Left renal cortex interstitium (tissue), 4 donors: ENCODE data around the gene POLDIP3. TPM values are rescaled to one million over a fixed set of nuclear protein-coding genes. Genes with fewer than 3 reads are reported as not detected.

Experiments used
- DNase-seq, 4 donors: peaks; one replicate each; pipeline ENCODE4 v3.0.0-alpha.2; 2013; ENCODE audit warnings: low read depth in 4 of 4, low spot score in 2 of 4, missing footprints in 1 of 4
- polyA plus RNA-seq, 4 donors: library from polyadenylated mRNA; unstranded; fragments of 120-200 nt; gene quantifications; one replicate each; pipeline ENCODE4 v1.2.1, GENCODE V29; 2013; ENCODE audit not compliant: insufficient read length in 4 of 4

POLDIP3 gene
- polyA plus RNA-seq, 4 donors = 104 to 122 (median 112) TPM

- no peak for DNase-seq
These were observed 28.3 kb upstream of the POLDIP3 start for GRCh38 chr22:42642806-42643633.

DNA sequence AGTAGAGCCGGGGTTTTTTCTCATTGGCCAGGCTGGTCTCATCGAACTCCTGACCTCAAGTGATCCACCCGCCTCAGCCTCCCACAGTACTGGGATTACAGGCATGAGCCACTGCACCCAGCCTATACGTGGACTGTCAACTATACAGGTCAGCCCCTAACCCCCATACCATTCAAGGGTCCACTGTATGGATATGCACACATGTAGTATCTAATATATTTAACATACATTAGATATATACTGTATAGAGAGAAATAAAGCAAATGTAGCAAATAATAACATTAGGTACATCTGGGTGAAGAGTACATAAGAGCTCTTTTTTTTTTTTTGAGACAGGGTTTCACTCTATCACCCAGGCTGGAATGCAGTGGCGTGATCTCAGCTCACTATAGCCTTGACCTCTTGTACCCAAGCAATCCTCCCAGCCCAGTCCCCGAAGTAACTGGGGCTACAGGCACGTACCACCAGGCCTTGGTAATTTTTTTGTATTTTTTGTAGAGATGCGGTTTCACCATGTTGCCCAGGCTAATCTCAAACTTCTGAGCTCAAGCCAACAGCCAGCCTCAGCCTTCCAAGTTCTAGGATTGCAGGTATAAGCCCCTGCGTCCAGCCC lies 27.2 kb upstream of the POLDIP3 start:
- no peak for DNase-seq

DNA sequence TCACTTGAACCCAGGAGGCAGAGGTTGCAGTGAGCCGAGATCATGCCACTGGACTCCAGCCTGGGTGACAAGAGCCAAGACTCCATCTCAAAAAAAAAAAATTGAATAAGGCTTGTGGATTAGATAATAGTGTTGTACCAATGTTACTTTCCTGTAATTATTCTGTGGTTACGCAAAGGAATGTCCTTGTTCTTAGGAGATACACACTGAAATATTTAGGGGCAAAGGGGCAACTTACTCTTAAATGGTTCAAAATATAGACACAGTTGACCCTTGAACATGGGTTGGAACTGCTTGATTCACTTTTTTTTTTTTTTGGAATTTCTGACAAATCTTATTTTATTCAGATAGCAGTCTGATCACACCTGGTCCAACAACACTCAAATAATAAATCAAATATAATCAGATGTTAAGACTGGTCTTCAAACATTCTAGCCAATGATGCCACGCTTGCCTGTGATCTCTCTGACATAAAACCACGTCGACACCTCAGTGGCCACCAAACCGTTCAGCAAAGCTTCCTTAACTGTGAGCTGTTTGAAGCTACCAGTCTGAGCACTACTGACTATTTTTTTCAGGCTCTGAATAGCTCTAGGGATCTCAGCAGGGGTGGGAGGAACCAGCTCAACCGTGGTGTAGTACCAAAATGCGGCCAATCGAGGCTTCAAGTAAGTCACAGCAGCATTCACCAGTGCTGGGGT lies 25.0 kb upstream of the POLDIP3 start:
- no peak for DNase-seq

DNA sequence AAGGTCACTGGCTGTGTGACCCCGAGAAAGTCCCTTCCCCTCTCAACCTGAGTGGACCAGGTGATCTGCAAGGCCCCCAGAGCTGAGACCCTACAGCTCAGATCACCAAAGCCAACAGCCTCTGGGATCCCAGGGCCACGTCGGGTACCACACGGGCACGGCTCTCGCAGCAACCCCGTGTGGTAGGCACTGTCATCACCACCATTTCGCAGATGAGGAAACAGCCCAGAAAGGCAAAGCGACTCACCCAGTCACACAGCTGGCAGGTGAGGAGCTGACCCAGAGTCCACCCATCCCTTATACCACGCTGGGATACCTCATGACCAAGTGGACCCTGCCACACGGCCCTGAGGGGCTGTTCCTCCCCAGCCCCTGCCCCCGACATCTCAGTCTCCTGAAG lies 22.9 kb upstream of the POLDIP3 start:
- no peak for DNase-seq

DNA sequence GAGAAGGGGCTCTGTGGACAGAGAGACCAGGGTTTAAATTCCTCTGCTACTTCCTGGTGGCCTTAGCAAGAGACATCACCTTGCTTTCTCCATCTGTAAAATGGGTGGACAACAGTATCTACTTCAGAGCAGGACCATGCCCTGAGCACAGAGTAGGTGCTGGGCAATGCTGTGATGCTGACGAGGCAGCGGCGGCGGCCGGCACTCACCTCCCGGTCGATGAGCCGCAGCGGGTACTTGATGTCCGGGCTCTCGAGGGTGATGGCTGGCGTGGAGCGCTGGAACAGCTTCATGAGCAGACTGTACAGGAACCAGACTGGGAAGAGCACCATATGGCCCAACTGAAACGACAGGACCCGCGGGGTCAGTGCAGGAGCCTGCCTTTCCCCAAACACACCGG lies 21.8 kb upstream of the POLDIP3 start:
- no peak for DNase-seq

GRCh38 chr22:42635531-42635930 lies 20.8 kb upstream of the POLDIP3 start:
- no peak for DNase-seq

- DNase-seq = no peak
These were observed 18.3 kb upstream of the POLDIP3 start for GRCh38 chr22:42633013-42633412.

DNA sequence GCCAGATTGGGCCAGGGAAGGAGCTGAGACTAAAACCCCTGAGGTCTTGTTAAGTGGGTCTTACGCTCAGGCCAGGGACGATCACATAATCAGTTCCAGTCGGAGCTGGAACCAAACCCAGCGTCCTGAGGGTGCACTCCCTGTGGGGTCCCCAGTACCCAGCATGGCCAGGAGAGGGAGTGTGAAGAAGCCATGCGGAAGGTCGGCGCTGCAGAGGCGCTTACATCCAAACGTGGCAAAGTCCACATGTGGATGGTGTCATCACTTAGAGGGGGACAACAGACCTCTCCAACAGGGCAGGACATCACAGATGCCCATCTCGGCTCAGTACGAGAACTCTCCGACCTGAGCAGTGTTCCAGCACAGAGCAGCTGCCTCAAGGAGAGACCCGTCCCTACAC lies 17.4 kb upstream of the POLDIP3 start:
- no peak for DNase-seq

- no peak for DNase-seq
These were observed 16.4 kb upstream of the POLDIP3 start for GRCh38 chr22:42630901-42631602.

- no peak for DNase-seq
These were observed 15.5 kb upstream of the POLDIP3 start for GRCh38 chr22:42630211-42630610.

- no peak for DNase-seq
These were observed 13.3 kb upstream of the POLDIP3 start for GRCh38 chr22:42627981-42628380.

DNA sequence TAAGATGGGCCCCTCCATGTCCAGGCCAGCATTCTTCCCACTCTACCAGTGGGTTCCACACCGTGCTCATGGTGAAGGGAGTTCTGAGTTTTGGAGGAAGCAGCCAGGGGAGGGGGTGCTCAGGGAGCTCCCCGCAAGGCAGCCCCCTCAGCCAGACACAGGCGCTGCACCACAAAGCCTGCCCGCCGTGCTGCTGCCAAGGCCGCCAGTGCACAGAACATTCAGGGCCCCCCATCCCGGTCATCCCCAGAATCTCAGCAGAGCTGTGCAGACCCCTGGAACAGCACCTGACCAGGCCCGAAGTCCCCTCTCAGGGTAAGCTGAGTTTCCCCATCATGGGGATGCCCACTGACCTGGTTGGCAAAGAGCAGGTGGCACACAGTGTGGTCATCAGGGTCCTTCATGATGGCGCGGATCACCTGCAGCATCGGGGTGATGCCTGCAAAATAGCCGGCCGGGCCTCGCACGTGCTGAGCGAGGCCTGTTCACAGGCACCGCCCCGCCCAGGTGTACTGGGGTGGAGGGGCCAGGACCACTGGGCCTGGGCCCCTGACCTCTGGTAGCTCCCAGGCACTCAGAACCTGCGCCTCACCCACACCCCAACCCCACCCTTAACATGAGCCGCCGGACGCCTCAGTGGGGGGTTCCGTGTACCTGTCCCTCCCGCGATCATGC lies 12.4 kb upstream of the POLDIP3 start:
- DNase-seq = no peak

- DNase-seq = no peak
These were observed 11.7 kb upstream of the POLDIP3 start for GRCh38 chr22:42626431-42626830.

GRCh38 chr22:42625416-42625815 lies 10.7 kb upstream of the POLDIP3 start:
- DNase-seq = no peak

DNA sequence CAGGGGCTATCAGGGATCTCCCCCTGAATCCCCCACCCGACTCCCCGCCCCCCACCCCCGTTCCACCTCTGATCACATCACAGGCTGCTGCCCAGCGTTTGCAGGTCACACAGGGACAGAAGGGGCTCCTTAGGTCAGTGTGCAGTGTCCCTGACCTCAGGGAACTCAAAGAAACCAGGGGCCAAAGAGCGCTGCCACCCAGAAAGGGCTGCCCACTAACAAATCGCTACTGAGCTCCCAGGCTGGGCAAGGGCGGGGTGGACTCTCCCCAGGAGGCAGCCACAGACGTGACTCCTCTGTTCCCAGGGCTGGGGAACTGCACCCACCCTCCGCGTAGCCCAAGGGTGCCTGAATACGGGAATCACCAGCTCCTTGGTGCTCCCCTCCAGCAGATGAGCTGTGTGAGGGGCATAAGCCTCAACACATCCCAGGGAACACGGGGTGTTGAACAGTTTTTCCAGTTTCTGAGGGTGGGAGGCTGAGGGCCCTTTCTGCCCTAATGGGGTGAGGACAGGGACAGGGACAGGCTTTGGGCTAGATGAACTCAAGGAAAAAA lies 9.9 kb upstream of the POLDIP3 start:
- DNase-seq = no peak

DNA sequence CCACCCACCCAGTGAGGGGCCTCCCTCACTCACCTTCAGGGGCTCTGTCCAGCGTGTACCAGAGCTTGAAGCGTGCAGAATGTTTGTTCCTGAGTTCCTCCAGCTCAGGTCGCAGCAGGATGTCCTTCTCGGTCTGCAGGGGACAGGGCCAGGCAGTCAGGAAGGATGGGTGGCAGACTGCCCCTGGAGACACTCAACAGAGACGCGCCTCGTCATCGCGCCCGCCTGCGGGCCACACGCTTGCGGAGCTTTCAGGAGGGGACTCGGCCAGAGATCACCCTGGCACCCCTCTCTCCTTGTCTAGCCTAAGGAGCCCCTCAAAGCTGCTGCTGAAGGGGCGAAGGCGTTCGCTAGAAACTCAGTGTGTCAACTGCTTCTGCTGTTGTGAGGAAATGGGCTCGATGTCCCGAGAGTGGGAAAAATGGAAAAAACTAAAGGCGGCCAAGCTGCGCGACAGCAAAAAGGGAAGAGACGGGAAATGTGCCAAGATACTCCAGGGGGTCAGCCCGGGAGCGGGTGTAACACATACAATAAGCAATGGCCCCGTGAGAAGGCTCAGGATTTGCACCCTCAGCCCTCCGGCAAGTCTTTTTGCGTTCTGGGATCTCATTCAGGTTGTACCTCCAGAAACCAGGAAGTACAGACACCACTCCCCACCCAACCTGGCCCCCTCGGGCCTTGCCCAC lies 9.2 kb upstream of the POLDIP3 start:
- no peak for DNase-seq

- DNase-seq = no peak
These were observed 8.6 kb upstream of the POLDIP3 start for GRCh38 chr22:42623301-42623751.

DNA sequence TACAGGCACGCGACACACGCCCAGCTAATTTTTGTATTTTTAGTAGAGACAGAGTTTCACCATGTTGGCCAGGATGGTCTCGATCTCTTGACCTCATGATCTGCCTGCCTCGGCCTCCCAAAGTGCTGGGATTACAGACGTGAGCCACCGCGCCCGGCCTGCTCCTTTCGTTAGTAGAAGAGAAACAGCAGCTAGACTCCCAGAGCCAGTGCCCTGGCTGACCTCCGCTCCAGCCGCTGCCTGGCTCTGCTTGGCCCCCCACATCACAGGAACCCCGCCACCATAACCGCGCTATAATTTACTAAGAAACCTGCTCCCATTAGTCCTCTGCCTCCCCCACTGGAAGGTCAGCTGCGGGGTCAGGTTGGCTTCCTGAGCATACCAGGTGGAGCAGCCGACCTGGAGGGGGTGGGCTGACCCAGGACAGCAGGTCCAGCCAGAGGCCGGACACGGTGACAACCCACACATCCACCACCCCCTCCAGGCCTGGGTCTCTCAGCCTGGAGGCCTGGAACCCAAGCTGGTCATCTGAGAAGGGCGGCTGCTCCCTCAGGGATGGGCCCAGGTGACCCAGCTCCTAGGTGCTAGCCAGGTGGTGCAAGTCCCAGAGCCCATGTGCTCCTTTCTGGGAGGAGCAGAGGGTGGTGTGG lies 7.5 kb upstream of the POLDIP3 start:
- DNase-seq = no peak

- DNase-seq = peak in 2 of 4 donors; percentile 49 to 66
These were observed 6.9 kb upstream of the POLDIP3 start for GRCh38 chr22:42621505-42622002.
